Measurements from ENCODE around the gene TRMU. TPM values are rescaled to one million over a fixed set of nuclear protein-coding genes. Genes with fewer than 3 reads are reported as not detected.

The TRMU gene
- total RNA-seq, 1 donor from 2014 or later, result 27.3 TPM

- DNase-seq (ENCODE audit: low spot score), result no peak
- H3K27ac Mint-ChIP-seq (ENCODE audit: unreplicated experiment), result no peak overlapping the region
- peaks cover 6% of the 10 kb centered on the region for H3K4me1 Mint-ChIP-seq (ENCODE audit: low read depth)
- no peaks in the 10 kb centered on the region for H3K9me3 Mint-ChIP-seq (ENCODE audit: low read depth)
- no peaks in the 10 kb centered on the region for H3K36me3 Mint-ChIP-seq (ENCODE audit: low read depth)
- H3K4me3 Mint-ChIP-seq (ENCODE audit: unreplicated experiment), result no peak overlapping the region
- TF ChIP-seq CTCF (IDR thresholded peaks at IDR 0.05), result no peak
- H3K27me3 Mint-ChIP-seq (ENCODE audit: low read depth), result no peaks in the 10 kb centered on the region
Observed at GRCh38 chr22:46331496-46331895, 4.0 kb upstream of the TRMU start.

GRCh38 chr22:46336119-46337078 is 885 bp downstream of the TRMU start:
- no peak for DNase-seq (ENCODE audit: low spot score)
- peak overlapping the region; percentile 93 for H3K4me3 Mint-ChIP-seq (ENCODE audit: unreplicated experiment)
- peak overlapping the region; percentile 86 for H3K27ac Mint-ChIP-seq (ENCODE audit: unreplicated experiment)
- H3K4me1 Mint-ChIP-seq (ENCODE audit: low read depth), result peaks cover 12% of the 10 kb centered on the region
- no peaks in the 10 kb centered on the region for H3K9me3 Mint-ChIP-seq (ENCODE audit: low read depth)
- no peak for TF ChIP-seq CTCF (IDR thresholded peaks at IDR 0.05)
- H3K36me3 Mint-ChIP-seq (ENCODE audit: low read depth), result peaks cover 18% of the 10 kb centered on the region
- H3K27me3 Mint-ChIP-seq (ENCODE audit: low read depth), result no peaks in the 10 kb centered on the region

- Mint-ChIP-seq H3K36me3 (ENCODE audit: low read depth) (peaks cover 20% of the 10 kb centered on the region), H3K27me3 (ENCODE audit: low read depth) (no peaks in the 10 kb centered on the region), H3K27ac (ENCODE audit: unreplicated experiment) (no peak overlapping the region), H3K4me3 (ENCODE audit: unreplicated experiment) (no peak overlapping the region), H3K9me3 (ENCODE audit: low read depth) (no peaks in the 10 kb centered on the region), H3K4me1 (ENCODE audit: low read depth) (peaks cover 12% of the 10 kb centered on the region)
- TF ChIP-seq CTCF (IDR thresholded peaks at IDR 0.05), result no peak
- DNase-seq (ENCODE audit: low spot score), result no peak
Observed at GRCh38 chr22:46337870-46338269, 2.4 kb downstream of the TRMU start.

GRCh38 chr22:46338636-46339035 is 3.1 kb downstream of the TRMU start:
- peaks cover 12% of the 10 kb centered on the region for H3K4me1 Mint-ChIP-seq (ENCODE audit: low read depth)
- H3K27me3 Mint-ChIP-seq (ENCODE audit: low read depth), result no peaks in the 10 kb centered on the region
- H3K4me3 Mint-ChIP-seq (ENCODE audit: unreplicated experiment), result no peak overlapping the region
- H3K36me3 Mint-ChIP-seq (ENCODE audit: low read depth), result peaks cover 22% of the 10 kb centered on the region
- peak; percentile 36 for DNase-seq (ENCODE audit: low spot score)
- TF ChIP-seq CTCF (IDR thresholded peaks at IDR 0.05), result no peak
- no peak overlapping the region for H3K27ac Mint-ChIP-seq (ENCODE audit: unreplicated experiment)
- H3K9me3 Mint-ChIP-seq (ENCODE audit: low read depth), result no peaks in the 10 kb centered on the region

- Mint-ChIP-seq H3K4me1 (ENCODE audit: low read depth) (peaks cover 12% of the 10 kb centered on the region), H3K36me3 (ENCODE audit: low read depth) (peaks cover 26% of the 10 kb centered on the region), H3K27me3 (ENCODE audit: low read depth) (no peaks in the 10 kb centered on the region), H3K9me3 (ENCODE audit: low read depth) (no peaks in the 10 kb centered on the region), H3K4me3 (ENCODE audit: unreplicated experiment) (no peak overlapping the region), H3K27ac (ENCODE audit: unreplicated experiment) (peak overlapping the region; percentile 37)
- DNase-seq (ENCODE audit: low spot score), result peak; percentile 60
- no peak for TF ChIP-seq CTCF (IDR thresholded peaks at IDR 0.05)
Observed at GRCh38 chr22:46339956-46340355, 4.4 kb downstream of the TRMU start.
